Measurements from ENCODE around the gene PABPN1L.

DNA sequence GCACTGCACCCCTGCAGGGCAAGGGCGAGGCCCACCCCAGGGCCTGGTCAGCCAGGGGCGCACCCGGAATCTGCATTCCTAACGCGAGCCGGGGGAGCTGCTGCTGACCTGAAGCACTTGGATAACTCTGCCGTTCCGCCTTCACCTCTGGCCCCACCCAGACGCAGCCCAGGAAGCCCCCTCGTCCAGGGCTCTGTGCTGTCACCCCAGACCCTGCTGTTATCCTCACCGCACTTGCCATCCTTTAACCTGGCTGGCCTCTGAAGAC lies 13.3 kb upstream of the PABPN1L start:
- TF ChIP-seq RFX5 (IDR thresholded peaks at IDR 0.05; ENCODE audit: low read depth, low read length) (no peak), POLR2A (IDR thresholded peaks at IDR 0.05; ENCODE audit: low read depth, low read length) (no peak), RCOR1 (IDR thresholded peaks at IDR 0.05; ENCODE audit: insufficient replicate concordance, low read length) (no peak), MAFK (IDR thresholded peaks at IDR 0.05; ENCODE audit: low read depth, low read length) (no peak), MAZ (IDR thresholded peaks at IDR 0.05; ENCODE audit: borderline replicate concordance, low read depth, low read length) (no peak), SMC3 (IDR thresholded peaks at IDR 0.05; ENCODE audit: low read depth, low read length) (no peak)
- TF ChIP-seq, protein P1, sequence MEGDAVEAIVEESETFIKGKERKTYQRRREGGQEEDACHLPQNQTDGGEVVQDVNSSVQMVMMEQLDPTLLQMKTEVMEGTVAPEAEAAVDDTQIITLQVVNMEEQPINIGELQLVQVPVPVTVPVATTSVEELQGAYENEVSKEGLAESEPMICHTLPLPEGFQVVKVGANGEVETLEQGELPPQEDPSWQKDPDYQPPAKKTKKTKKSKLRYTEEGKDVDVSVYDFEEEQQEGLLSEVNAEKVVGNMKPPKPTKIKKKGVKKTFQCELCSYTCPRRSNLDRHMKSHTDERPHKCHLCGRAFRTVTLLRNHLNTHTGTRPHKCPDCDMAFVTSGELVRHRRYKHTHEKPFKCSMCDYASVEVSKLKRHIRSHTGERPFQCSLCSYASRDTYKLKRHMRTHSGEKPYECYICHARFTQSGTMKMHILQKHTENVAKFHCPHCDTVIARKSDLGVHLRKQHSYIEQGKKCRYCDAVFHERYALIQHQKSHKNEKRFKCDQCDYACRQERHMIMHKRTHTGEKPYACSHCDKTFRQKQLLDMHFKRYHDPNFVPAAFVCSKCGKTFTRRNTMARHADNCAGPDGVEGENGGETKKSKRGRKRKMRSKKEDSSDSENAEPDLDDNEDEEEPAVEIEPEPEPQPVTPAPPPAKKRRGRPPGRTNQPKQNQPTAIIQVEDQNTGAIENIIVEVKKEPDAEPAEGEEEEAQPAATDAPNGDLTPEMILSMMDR (conservative IDR thresholded peaks at IDR 0.05; ENCODE audit: low read depth, low read length) = no peak

Data from IMR-90 (cell line).